ENCODE data around the gene PREB.
A peak's percentile ranks its signal among the peaks of the same experiment; 100 is the strongest.

Gene PREB

GRCh38 chr2:27133905-27134780 is at the start of gene PREB:
Gene PREB, minus strand, starts transcription at chr2:27134636. Its CDS starts 215 bp downstream, at chr2:27134421.
- peak within 1 kb of the TSS; percentile 90 for H3K9ac ChIP-seq (ENCODE audit: low read depth, low read length)
- peak within 1 kb of the TSS; percentile 81 for H3K27ac ChIP-seq (ENCODE audit: low read length)
- peak within 1 kb of the TSS; percentile 96 for H2AFZ ChIP-seq (ENCODE audit: low read depth, low read length)
- H3K4me2 ChIP-seq (ENCODE audit: insufficient read depth, low read length) = peak within 1 kb of the TSS; percentile 89
- DNase-seq (peak; percentile 97), ATAC-seq (ENCODE audit: insufficient read depth, low read depth) (peak; percentile 95)
- H4K20me1 ChIP-seq (ENCODE audit: insufficient read depth, low read length) = peaks cover 34% of the 10 kb centered on the region
- no peaks in the 10 kb centered on the region for H3K9me3 ChIP-seq (ENCODE audit: insufficient read depth, low read length, severe bottlenecking)
- peak within 1 kb of the TSS; percentile 90 for H3K4me3 ChIP-seq (ENCODE audit: low read depth in 1 of 2, low read length in 2 of 2)
- H3K4me1 ChIP-seq (ENCODE audit: insufficient read depth, low read length) = peaks cover 28% of the 10 kb centered on the region
- H3K79me2 ChIP-seq (ENCODE audit: insufficient read depth, low read length) = peaks cover 25% of the 10 kb centered on the region
- H3K36me3 ChIP-seq (ENCODE audit: insufficient read depth, low read length) = peaks cover 34% of the 10 kb centered on the region
- peaks cover 2% of the 10 kb centered on the region for H3K27me3 ChIP-seq (ENCODE audit: insufficient read depth, low read length, poor library complexity)
- no peak for TF ChIP-seq EZH2 (IDR thresholded peaks at IDR 0.05; ENCODE audit: borderline replicate concordance, low read depth, low read length, severe bottlenecking)
- TF ChIP-seq, protein P1, sequence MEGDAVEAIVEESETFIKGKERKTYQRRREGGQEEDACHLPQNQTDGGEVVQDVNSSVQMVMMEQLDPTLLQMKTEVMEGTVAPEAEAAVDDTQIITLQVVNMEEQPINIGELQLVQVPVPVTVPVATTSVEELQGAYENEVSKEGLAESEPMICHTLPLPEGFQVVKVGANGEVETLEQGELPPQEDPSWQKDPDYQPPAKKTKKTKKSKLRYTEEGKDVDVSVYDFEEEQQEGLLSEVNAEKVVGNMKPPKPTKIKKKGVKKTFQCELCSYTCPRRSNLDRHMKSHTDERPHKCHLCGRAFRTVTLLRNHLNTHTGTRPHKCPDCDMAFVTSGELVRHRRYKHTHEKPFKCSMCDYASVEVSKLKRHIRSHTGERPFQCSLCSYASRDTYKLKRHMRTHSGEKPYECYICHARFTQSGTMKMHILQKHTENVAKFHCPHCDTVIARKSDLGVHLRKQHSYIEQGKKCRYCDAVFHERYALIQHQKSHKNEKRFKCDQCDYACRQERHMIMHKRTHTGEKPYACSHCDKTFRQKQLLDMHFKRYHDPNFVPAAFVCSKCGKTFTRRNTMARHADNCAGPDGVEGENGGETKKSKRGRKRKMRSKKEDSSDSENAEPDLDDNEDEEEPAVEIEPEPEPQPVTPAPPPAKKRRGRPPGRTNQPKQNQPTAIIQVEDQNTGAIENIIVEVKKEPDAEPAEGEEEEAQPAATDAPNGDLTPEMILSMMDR (IDR thresholded peaks at IDR 0.05; ENCODE audit: borderline replicate concordance, extremely low read depth, low read length, poor library complexity, severe bottlenecking) = peak; percentile 33

DNA sequence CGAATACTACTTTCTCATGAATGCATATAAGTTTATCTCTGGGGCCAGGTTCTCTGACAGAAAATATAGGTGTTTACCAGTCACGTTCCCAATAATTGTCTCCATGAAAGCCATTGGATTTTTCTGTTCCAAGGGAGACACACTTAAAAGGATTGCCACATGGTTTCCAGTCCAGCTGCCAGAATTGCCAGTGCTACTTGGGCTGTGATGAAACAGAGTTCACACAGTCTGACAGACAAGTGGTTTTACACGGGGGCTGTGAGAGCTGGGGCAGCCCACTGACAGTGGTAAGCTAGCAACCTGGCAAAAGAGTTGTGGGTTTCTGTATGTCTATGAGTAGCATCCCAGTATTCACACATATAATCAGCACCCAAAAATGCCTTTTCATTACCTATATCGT is 49.7 kb upstream of the PREB start:
- Histone ChIP-seq H3K4me3 (ENCODE audit: low read depth in 1 of 2, low read length in 2 of 2) (no peak overlapping the region), H3K79me2 (ENCODE audit: insufficient read depth, low read length) (no peaks in the 10 kb centered on the region), H2AFZ (ENCODE audit: low read depth, low read length) (no peak overlapping the region), H3K9me3 (ENCODE audit: insufficient read depth, low read length, severe bottlenecking) (no peaks in the 10 kb centered on the region), H3K4me1 (ENCODE audit: insufficient read depth, low read length) (no peaks in the 10 kb centered on the region), H3K36me3 (ENCODE audit: insufficient read depth, low read length) (no peaks in the 10 kb centered on the region), H3K27me3 (ENCODE audit: insufficient read depth, low read length, poor library complexity) (peaks cover 16% of the 10 kb centered on the region), H4K20me1 (ENCODE audit: insufficient read depth, low read length) (no peaks in the 10 kb centered on the region), H3K27ac (ENCODE audit: low read length) (no peak overlapping the region), H3K4me2 (ENCODE audit: insufficient read depth, low read length) (no peak overlapping the region), H3K9ac (ENCODE audit: low read depth, low read length) (no peak overlapping the region)
- DNase-seq = no peak
- no peak for TF ChIP-seq EZH2 (IDR thresholded peaks at IDR 0.05; ENCODE audit: borderline replicate concordance, low read depth, low read length, severe bottlenecking)
- TF ChIP-seq, protein P1 (IDR thresholded peaks at IDR 0.05; ENCODE audit: borderline replicate concordance, extremely low read depth, low read length, poor library complexity, severe bottlenecking) = no peak
- no peak for ATAC-seq (ENCODE audit: insufficient read depth, low read depth)

DNA sequence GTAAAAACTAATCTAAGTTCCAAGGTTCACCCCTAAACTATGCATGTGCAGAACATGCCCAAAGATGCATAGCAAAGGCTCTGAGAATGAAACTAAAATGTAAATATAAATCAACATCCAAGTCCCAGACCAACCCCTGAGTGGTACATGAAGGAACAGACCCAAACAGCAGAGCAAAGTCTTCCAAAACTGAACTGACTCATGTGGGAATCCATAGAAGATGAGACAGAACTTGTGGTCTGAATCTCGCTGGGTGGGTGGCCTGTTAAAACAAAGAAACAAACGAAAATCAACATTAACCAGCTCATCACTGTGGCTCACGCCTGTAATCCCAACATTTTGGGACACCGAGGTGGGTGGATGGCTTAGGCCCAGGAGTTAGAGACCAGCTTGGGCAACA is 47.9 kb upstream of the PREB start:
- ATAC-seq (ENCODE audit: insufficient read depth, low read depth) = no peak
- Histone ChIP-seq H3K79me2 (ENCODE audit: insufficient read depth, low read length) (no peaks in the 10 kb centered on the region), H3K9ac (ENCODE audit: low read depth, low read length) (no peak overlapping the region), H3K9me3 (ENCODE audit: insufficient read depth, low read length, severe bottlenecking) (no peaks in the 10 kb centered on the region), H4K20me1 (ENCODE audit: insufficient read depth, low read length) (no peaks in the 10 kb centered on the region), H3K4me1 (ENCODE audit: insufficient read depth, low read length) (no peaks in the 10 kb centered on the region), H3K27me3 (ENCODE audit: insufficient read depth, low read length, poor library complexity) (peaks cover 19% of the 10 kb centered on the region), H3K4me2 (ENCODE audit: insufficient read depth, low read length) (no peak overlapping the region), H3K4me3 (ENCODE audit: low read depth in 1 of 2, low read length in 2 of 2) (no peak overlapping the region), H3K27ac (ENCODE audit: low read length) (no peak overlapping the region), H3K36me3 (ENCODE audit: insufficient read depth, low read length) (no peaks in the 10 kb centered on the region), H2AFZ (ENCODE audit: low read depth, low read length) (no peak overlapping the region)
- TF ChIP-seq, protein P1 (IDR thresholded peaks at IDR 0.05; ENCODE audit: borderline replicate concordance, extremely low read depth, low read length, poor library complexity, severe bottlenecking) = no peak
- no peak for TF ChIP-seq EZH2 (IDR thresholded peaks at IDR 0.05; ENCODE audit: borderline replicate concordance, low read depth, low read length, severe bottlenecking)
- DNase-seq = no peak

Data from DND-41 (cell line).